Loucy (cell line): Measurements from ENCODE around the gene SLX4IP.

Experiments used
- H2AFZ ChIP-seq: fragments of 200-600 bp; sonication (generic); 2 replicates; pipeline ENCODE4 v1.6.0; 2016; ENCODE audit warnings: antibody characterized with exemption, mild to moderate bottlenecking, low read length, moderate library complexity
- H3F3A ChIP-seq: fragments of 200-600 bp; 2 replicates; pipeline ENCODE4 v1.6.0; 2016; ENCODE audit warnings: antibody characterized with exemption, low read depth, mild to moderate bottlenecking
- H3K27me3 ChIP-seq: fragments of 200-600 bp; sonication (generic); 2 replicates; pipeline ENCODE4 v1.6.1; 2014; ENCODE audit warnings: low read length, mild to moderate bottlenecking; ENCODE audit not compliant: insufficient read depth, poor library complexity, severe bottlenecking
- H3K36me3 ChIP-seq: fragments of 200-600 bp; sonication (generic); 2 replicates; pipeline ENCODE4 v1.6.1; 2016; ENCODE audit warnings: low read length; ENCODE audit not compliant: insufficient read depth
- H3K4me1 ChIP-seq: fragments of 200-600 bp; sonication (generic); 2 replicates; pipeline ENCODE4 v1.5.1; 2014; ENCODE audit warnings: low read length, mild to moderate bottlenecking; ENCODE audit not compliant: insufficient read depth, poor library complexity, severe bottlenecking
- H3K4me2 ChIP-seq: fragments of 200-600 bp; sonication (generic); 2 replicates; pipeline ENCODE4 v1.6.0; 2014; ENCODE audit warnings: antibody characterized with exemption, low read length, low read depth, mild to moderate bottlenecking; ENCODE audit not compliant: poor library complexity, severe bottlenecking
- H3K4me3 ChIP-seq: fragments of 200-600 bp; sonication (generic); 2 replicates; pipeline ENCODE4 v1.5.1; 2014; ENCODE audit warnings: low read length, mild to moderate bottlenecking, mixed read lengths; ENCODE audit not compliant: poor library complexity, severe bottlenecking
- H3K79me2 ChIP-seq: fragments of 200-600 bp; sonication (generic); 2 replicates; pipeline ENCODE4 v1.6.1; 2014; ENCODE audit warnings: low read length; ENCODE audit not compliant: insufficient read depth
- H3K9ac ChIP-seq: fragments of 200-600 bp; sonication (generic); 2 replicates; pipeline ENCODE4 v1.6.0; 2014; ENCODE audit warnings: mild to moderate bottlenecking, low read depth, low read length, moderate library complexity; ENCODE audit not compliant: poor library complexity, severe bottlenecking
- H3K9me2 ChIP-seq: fragments of 200-600 bp; sonication (generic); replicated peaks from 2 replicates; pipeline ENCODE4 v1.6.1; 2016; ENCODE audit warnings: low read depth, low read length, mixed read lengths
- H3K9me3 ChIP-seq: fragments of 200-600 bp; sonication (generic); 2 replicates; pipeline ENCODE4 v1.6.1; 2014; ENCODE audit warnings: mild to moderate bottlenecking, antibody characterized with exemption, low read length, low read depth; ENCODE audit not compliant: insufficient read depth
- H4K20me1 ChIP-seq: fragments of 200-600 bp; sonication (generic); 2 replicates; pipeline ENCODE4 v1.6.0; 2014; ENCODE audit warnings: antibody characterized with exemption, low read length, mild to moderate bottlenecking; ENCODE audit not compliant: insufficient read depth, poor library complexity, severe bottlenecking
- CTCF ChIP-seq: fragments of 200-600 bp; sonication (generic); conservative IDR thresholded peaks from 2 replicates; pipeline ENCODE4 v1.5.1; 2014; ENCODE audit warnings: mild to moderate bottlenecking, antibody characterized with exemption, low read length
- EZH2phosphoT487 ChIP-seq: fragments of 200-600 bp; IDR thresholded peaks from 2 replicates; pipeline ENCODE4 v1.6.1; 2018; ENCODE audit warnings: antibody characterized with exemption, mild to moderate bottlenecking, moderate library complexity, borderline replicate concordance

SLX4IP gene

GRCh38 chr20:10580700-10581099 is 145.6 kb downstream of the SLX4IP start:
- TF ChIP-seq CTCF, result no peak
- Histone ChIP-seq H3K4me1 (peaks cover 15% of the 10 kb centered on the region), H3K9me2 (no peaks in the 10 kb centered on the region), H3K36me3 (no peaks in the 10 kb centered on the region), H2AFZ (no peak overlapping the region), H3K27me3 (no peaks in the 10 kb centered on the region), H3K4me2 (no peak overlapping the region), H3K79me2 (no peaks in the 10 kb centered on the region), H3K9me3 (no peaks in the 10 kb centered on the region), H4K20me1 (no peaks in the 10 kb centered on the region), H3K4me3 (no peak overlapping the region), H3K9ac (no peak overlapping the region), H3F3A (no peaks in the 10 kb centered on the region)

DNA sequence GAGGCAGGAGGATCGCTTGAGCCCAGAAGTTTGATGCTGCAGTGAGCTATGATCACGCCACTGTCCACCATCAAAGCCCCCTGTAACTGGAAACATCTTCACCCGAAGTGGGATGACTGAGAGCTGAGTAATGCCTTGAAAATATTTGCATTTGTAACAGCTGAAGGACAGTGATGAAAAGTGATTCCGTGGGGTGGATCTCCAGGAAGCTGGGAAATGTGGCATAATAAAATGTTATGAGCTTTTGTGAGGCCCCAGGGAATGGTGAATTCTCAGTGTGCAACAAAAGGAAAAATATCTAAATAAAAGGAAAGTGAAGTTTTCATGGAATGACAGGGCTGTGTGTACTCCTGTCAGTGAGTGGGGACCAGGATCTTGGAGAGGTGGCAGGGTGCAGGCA is 146.7 kb downstream of the SLX4IP start:
- no peaks in the 10 kb centered on the region for H3F3A ChIP-seq
- no peak for TF ChIP-seq EZH2phosphoT487
- no peak for TF ChIP-seq CTCF
- H3K9me3 ChIP-seq, result no peaks in the 10 kb centered on the region
- H3K4me1 ChIP-seq, result peaks cover 15% of the 10 kb centered on the region
- H4K20me1 ChIP-seq, result no peaks in the 10 kb centered on the region
- H3K9ac ChIP-seq, result no peak overlapping the region
- H2AFZ ChIP-seq, result no peak overlapping the region
- no peaks in the 10 kb centered on the region for H3K79me2 ChIP-seq
- no peaks in the 10 kb centered on the region for H3K36me3 ChIP-seq
- H3K9me2 ChIP-seq, result no peaks in the 10 kb centered on the region
- H3K4me3 ChIP-seq, result no peak overlapping the region
- H3K4me2 ChIP-seq, result no peak overlapping the region
- H3K27me3 ChIP-seq, result no peaks in the 10 kb centered on the region

GRCh38 chr20:10584371-10584770 is 149.3 kb downstream of the SLX4IP start:
- Histone ChIP-seq H3F3A (no peaks in the 10 kb centered on the region), H3K4me2 (no peak overlapping the region), H3K9me3 (no peaks in the 10 kb centered on the region), H4K20me1 (no peaks in the 10 kb centered on the region), H2AFZ (no peak overlapping the region), H3K27me3 (no peaks in the 10 kb centered on the region), H3K9ac (no peak overlapping the region), H3K4me3 (no peak overlapping the region), H3K79me2 (no peaks in the 10 kb centered on the region), H3K36me3 (no peaks in the 10 kb centered on the region), H3K4me1 (peaks cover 8% of the 10 kb centered on the region), H3K9me2 (no peaks in the 10 kb centered on the region)
- TF ChIP-seq CTCF, result no peak
- TF ChIP-seq EZH2phosphoT487, result no peak
